ENCODE results near the gene TIAM1. TPM values are rescaled to one million over a fixed set of nuclear protein-coding genes. Genes with fewer than 3 reads are reported as not detected.

TIAM1 gene
- total RNA-seq, 1 experiment from 2014 or later, result 15.2 TPM

DNA sequence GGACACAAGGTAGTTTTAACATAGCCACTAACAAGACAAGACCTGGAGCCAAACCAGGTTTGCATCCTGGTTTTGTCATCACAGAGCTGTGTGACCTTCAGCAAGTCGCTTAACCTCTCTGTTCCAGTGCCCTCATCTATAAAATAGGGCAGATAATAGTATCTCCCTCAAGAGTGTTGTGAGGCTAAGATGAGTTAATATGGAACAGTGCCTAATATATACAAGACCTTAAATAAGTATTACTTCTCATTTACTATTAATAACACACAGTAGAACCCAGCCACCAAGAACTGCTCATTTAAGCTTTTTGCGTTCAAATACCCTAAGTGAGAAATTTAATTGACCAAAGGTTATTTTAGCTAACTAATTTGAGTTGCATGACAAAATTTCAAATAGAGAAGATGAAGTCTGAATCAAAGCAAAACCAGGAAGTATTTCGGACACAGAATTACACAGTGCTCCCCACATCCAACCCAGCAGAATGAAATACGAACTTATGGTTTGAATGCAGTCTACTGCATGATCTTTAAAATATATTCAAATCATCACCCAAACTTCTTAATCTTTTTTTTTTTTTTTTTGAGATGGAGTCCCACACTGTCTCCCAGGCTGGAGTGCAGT lies 181.9 kb downstream of the TIAM1 start:
- CTCF ChIA-PET, result no interaction called here
- no peaks in the 10 kb centered on the region for H3K4me1 Mint-ChIP-seq (ENCODE audit: low read depth, unreplicated experiment)
- no peak for DNase-seq
- H3K36me3 Mint-ChIP-seq (ENCODE audit: insufficient read depth, unreplicated experiment), result no peaks in the 10 kb centered on the region
- no TSS peak for BruUV-seq (replicated peaks)
- no peak overlapping the region for H3K27ac Mint-ChIP-seq (ENCODE audit: unreplicated experiment)
- H3K27me3 Mint-ChIP-seq (ENCODE audit: unreplicated experiment), result no peaks in the 10 kb centered on the region
- H3K4me3 Mint-ChIP-seq (ENCODE audit: low read depth, unreplicated experiment), result no peak overlapping the region
- TF ChIP-seq, protein P1, sequence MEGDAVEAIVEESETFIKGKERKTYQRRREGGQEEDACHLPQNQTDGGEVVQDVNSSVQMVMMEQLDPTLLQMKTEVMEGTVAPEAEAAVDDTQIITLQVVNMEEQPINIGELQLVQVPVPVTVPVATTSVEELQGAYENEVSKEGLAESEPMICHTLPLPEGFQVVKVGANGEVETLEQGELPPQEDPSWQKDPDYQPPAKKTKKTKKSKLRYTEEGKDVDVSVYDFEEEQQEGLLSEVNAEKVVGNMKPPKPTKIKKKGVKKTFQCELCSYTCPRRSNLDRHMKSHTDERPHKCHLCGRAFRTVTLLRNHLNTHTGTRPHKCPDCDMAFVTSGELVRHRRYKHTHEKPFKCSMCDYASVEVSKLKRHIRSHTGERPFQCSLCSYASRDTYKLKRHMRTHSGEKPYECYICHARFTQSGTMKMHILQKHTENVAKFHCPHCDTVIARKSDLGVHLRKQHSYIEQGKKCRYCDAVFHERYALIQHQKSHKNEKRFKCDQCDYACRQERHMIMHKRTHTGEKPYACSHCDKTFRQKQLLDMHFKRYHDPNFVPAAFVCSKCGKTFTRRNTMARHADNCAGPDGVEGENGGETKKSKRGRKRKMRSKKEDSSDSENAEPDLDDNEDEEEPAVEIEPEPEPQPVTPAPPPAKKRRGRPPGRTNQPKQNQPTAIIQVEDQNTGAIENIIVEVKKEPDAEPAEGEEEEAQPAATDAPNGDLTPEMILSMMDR (IDR thresholded peaks at IDR 0.05; ENCODE audit: unreplicated experiment), result no peak
- no peaks in the 10 kb centered on the region for H3K9me3 Mint-ChIP-seq (ENCODE audit: low read depth, unreplicated experiment)
- intact Hi-C loops (cut with micrococcal nuclease; ENCODE audit: unreplicated experiment), result no loop called here

DNA sequence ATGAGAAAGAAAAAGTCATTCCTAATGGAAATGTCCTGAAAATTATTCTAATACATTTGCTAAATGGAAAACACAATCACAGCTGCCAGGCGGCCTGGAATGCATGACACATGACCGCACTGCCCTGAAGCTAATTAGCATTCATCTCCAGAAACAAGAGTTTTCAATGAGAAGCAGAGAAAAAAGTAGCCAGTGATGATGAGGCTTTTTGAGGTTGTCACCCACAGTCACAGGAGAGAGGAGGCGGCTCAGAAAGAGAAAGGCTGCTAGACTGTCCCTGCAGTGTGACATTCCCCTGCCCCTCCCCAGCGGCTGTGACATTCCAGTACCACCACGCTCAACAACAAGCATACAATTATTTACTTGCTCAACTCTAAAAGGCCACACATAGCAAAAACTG lies 182.9 kb downstream of the TIAM1 start:
- CTCF ChIA-PET, result no interaction called here
- Mint-ChIP-seq H3K27ac (ENCODE audit: unreplicated experiment) (no peak overlapping the region), H3K4me3 (ENCODE audit: low read depth, unreplicated experiment) (no peak overlapping the region), H3K36me3 (ENCODE audit: insufficient read depth, unreplicated experiment) (no peaks in the 10 kb centered on the region), H3K27me3 (ENCODE audit: unreplicated experiment) (no peaks in the 10 kb centered on the region), H3K9me3 (ENCODE audit: low read depth, unreplicated experiment) (no peaks in the 10 kb centered on the region), H3K4me1 (ENCODE audit: low read depth, unreplicated experiment) (no peaks in the 10 kb centered on the region)
- intact Hi-C loops (cut with micrococcal nuclease; ENCODE audit: unreplicated experiment), result no loop called here
- no peak for DNase-seq
- no TSS peak for BruUV-seq (replicated peaks)
- TF ChIP-seq, protein P1 (IDR thresholded peaks at IDR 0.05; ENCODE audit: unreplicated experiment), result no peak

DNA sequence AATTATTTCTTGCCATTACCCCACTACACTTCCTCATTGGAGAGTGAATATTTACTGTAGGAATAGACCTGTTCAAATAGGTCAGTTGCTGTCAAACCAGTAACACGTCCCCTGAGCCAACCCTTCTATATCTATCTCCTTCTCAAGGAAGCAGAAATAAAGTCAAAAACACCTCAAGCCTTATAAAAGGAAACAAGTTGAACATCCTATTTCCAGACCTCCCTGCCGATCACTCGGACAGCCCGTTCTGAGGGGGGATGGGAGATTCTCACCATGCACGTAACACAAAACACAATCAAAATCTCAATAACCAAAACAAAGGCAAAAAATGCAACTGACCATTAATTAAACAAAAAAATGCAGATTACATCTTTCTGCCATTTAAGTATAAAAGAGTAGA lies 184.3 kb downstream of the TIAM1 start:
- intact Hi-C loops (cut with micrococcal nuclease; ENCODE audit: unreplicated experiment), result no loop called here
- BruUV-seq (replicated peaks), result no TSS peak
- CTCF ChIA-PET, result no interaction called here
- Mint-ChIP-seq H3K36me3 (ENCODE audit: insufficient read depth, unreplicated experiment) (no peaks in the 10 kb centered on the region), H3K4me3 (ENCODE audit: low read depth, unreplicated experiment) (no peak overlapping the region), H3K27me3 (ENCODE audit: unreplicated experiment) (no peaks in the 10 kb centered on the region), H3K9me3 (ENCODE audit: low read depth, unreplicated experiment) (no peaks in the 10 kb centered on the region), H3K27ac (ENCODE audit: unreplicated experiment) (no peak overlapping the region), H3K4me1 (ENCODE audit: low read depth, unreplicated experiment) (no peaks in the 10 kb centered on the region)
- no peak for DNase-seq
- TF ChIP-seq, protein P1 (IDR thresholded peaks at IDR 0.05; ENCODE audit: unreplicated experiment), result no peak

DNA sequence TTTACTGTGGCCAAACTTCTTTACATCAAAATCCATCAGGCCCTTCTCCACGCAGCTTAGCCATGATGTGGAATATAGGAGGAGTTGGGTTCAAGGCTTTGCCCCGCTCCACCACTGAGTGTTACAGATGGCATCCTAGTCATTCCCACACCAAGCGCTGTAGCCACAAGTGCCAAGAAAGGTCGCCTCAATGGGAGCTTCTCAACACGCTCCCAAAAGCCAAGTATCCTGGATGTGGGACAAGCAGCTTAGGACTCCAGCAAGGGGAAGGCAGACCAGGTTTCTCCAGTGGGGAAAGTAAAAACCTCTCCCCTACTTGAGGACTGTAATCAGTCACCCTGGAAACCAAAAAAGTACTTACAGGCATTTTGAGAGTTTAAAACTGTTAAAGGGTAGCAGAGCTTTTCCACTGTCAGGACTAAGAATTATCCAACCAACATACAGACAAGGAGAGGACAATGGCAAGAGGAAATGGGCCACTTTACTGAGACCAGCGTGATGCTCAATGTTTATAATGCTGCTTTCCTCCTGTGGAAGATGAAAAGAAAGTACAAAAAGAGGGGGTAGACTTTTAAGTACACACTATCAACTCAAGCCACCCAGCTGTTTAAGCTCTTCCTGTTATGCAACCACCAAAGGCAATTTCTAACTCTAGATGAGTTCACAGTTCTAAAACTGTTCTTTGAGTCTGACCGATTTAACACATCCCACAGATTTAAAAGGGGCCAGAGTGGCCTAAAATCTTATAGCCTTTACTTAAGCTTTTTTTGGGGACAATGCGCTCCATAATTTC lies 185.1 kb downstream of the TIAM1 start:
- BruUV-seq (replicated peaks), result no TSS peak
- TF ChIP-seq, protein P1 (IDR thresholded peaks at IDR 0.05; ENCODE audit: unreplicated experiment), result no peak
- intact Hi-C loops (cut with micrococcal nuclease; ENCODE audit: unreplicated experiment), result no loop called here
- Mint-ChIP-seq H3K36me3 (ENCODE audit: insufficient read depth, unreplicated experiment) (no peaks in the 10 kb centered on the region), H3K4me1 (ENCODE audit: low read depth, unreplicated experiment) (no peaks in the 10 kb centered on the region), H3K9me3 (ENCODE audit: low read depth, unreplicated experiment) (no peaks in the 10 kb centered on the region), H3K27me3 (ENCODE audit: unreplicated experiment) (no peaks in the 10 kb centered on the region), H3K4me3 (ENCODE audit: low read depth, unreplicated experiment) (no peak overlapping the region), H3K27ac (ENCODE audit: unreplicated experiment) (no peak overlapping the region)
- CTCF ChIA-PET, result no interaction called here
- DNase-seq, result no peak
